Upper lobe of left lung (tissue), 6 donors: ENCODE measurements around the gene RASAL2. TPM values are rescaled to one million over a fixed set of nuclear protein-coding genes. Genes with fewer than 3 reads are reported as not detected.
A peak's percentile ranks its signal among the peaks of the same experiment; 100 is the strongest.

Experiments
- ATAC-seq, 2 donors: fragments of 200-7000 bp; cut with Tn5 transposase; one replicate each; pipeline ENCODE4 v1.9.1; 2022; ENCODE audit warnings: mild to moderate bottlenecking in 2 of 2, moderate library complexity in 2 of 2; ENCODE audit not compliant: low FRiP score in 2 of 2
- DNase-seq, 2 donors: peaks; one replicate each; pipeline ENCODE4 v3.0.0-alpha.2; 2019 to 2020
- H3K27ac ChIP-seq, 4 donors: fragments of 200-600 bp; sonication (generic); one replicate each; pipeline ENCODE4 v1.5.1; 2016 to 2019
- H3K27me3 ChIP-seq, 4 donors: fragments of 200-600 bp; sonication (generic); one replicate each; pipeline ENCODE4 v1.5.1; 2017 to 2019
- H3K36me3 ChIP-seq, 4 donors: fragments of 200-600 bp; sonication (generic); one replicate each; pipeline ENCODE4 v1.5.1; 2016 to 2019
- H3K4me1 ChIP-seq, 4 donors: fragments of 200-600 bp; sonication (generic); one replicate each; pipeline ENCODE4 v1.5.1; 2018 to 2019
- H3K4me3 ChIP-seq, 4 donors: fragments of 200-600 bp; sonication (generic); one replicate each; pipeline ENCODE4 v1.5.1; 2017 to 2019; ENCODE audit warnings: mild to moderate bottlenecking in 2 of 4, moderate library complexity in 1 of 4
- H3K9me3 ChIP-seq, 4 donors: fragments of 200-600 bp; sonication (generic); one replicate each; pipeline ENCODE4 v1.5.1; 2018 to 2019
- CTCF ChIP-seq, 6 experiments: fragments of 450-650 bp in 4 of 6; fragments of 200-600 bp in 2 of 6; sonication (generic) in 2 of 6; IDR thresholded peaks; one replicate each; pipeline ENCODE4 v1.5.1; 2016 to 2019; ENCODE audit warnings: antibody characterized with exemption in 6 of 6
- EP300 ChIP-seq, 4 donors: sonication (generic); formaldehyde crosslinking; IDR thresholded peaks; one replicate each; pipeline ENCODE4 v1.5.1; 2017; ENCODE audit warnings: antibody characterized with exemption in 4 of 4, control low read depth in 2 of 4
- POLR2A ChIP-seq, 4 donors: fragments of 450-650 bp; IDR thresholded peaks; one replicate each; pipeline ENCODE4 v1.5.1; 2016 to 2017; ENCODE audit warnings: antibody characterized with exemption in 4 of 4, mild to moderate bottlenecking in 2 of 4
- POLR2AphosphoS5 ChIP-seq, 2 donors: sonication (generic); formaldehyde crosslinking; IDR thresholded peaks; one replicate each; pipeline ENCODE4 v1.5.1; 2017; ENCODE audit warnings: antibody characterized with exemption in 2 of 2
- WGBS, 2 donors: methylation state at CpG; one replicate each; pipeline ENCODE4 v1.1.5; 2017 to 2018; 5-methylcytosine and 5-hydroxymethylcytosine counted together
- total RNA-seq, 6 donors: library from RNA; depleted of rRNA in 4 of 6; stranded (reverse); fragments of >200 nt in 4 of 6; gene quantifications; one replicate each; pipeline versions ENCODE4 v1.1.0 to v1.2.1, GENCODE V29; 2016 to 2021
- donor health status: DM: no; HTN: no; CAD: no; lungs with moderate emphysema.
- donor health status: DM: no; HTN: yes; CAD: no; lungs with severe emphysema.

The RASAL2 gene
- total RNA-seq, 6 donors from 2014 or later, result 24.7 to 59.0 (median 41.6) TPM

GRCh38 chr1:178055779-178056471 lies 38.0 kb upstream of the RASAL2 start:
- TF ChIP-seq EP300 (IDR thresholded peaks at IDR 0.05), result no peak
- no peak for TF ChIP-seq POLR2A (IDR thresholded peaks at IDR 0.05)
- no peak for TF ChIP-seq POLR2AphosphoS5 (IDR thresholded peaks at IDR 0.05)
- TF ChIP-seq CTCF (IDR thresholded peaks at IDR 0.05), result peak in 1 of 6 experiments; percentile 15
- DNase-seq (peak in 1 of 2 donors; percentile 44), ATAC-seq (peak; percentile 59 to 60)
- WGBS, 2 donors, result 46 to 51% methylated on average over 8 of the region's 8 CpGs
- Histone ChIP-seq H3K27me3 (no peaks in the 10 kb centered on the region), H3K4me3 (no peak overlapping the region), H3K9me3 (no peaks in the 10 kb centered on the region), H3K4me1 (peaks cover 47 to 63% (median 55%) of the 10 kb centered on the region in 4 donors), H3K36me3 (no peaks in the 10 kb centered on the region), H3K27ac (peak overlapping the region; percentile 60 to 77 (median 73))

- 55 to 60% methylated on average over 11 of the region's 11 CpGs for WGBS, 2 donors
- H3K27ac ChIP-seq, result peak overlapping the region; percentile 60 to 77 (median 73)
- DNase-seq, result no peak
- no peaks in the 10 kb centered on the region for H3K9me3 ChIP-seq
- peaks cover 52 to 68% (median 64%) of the 10 kb centered on the region in 4 donors for H3K4me1 ChIP-seq
- no peak overlapping the region for H3K4me3 ChIP-seq
- H3K36me3 ChIP-seq, result no peaks in the 10 kb centered on the region
- ATAC-seq, result peak in 1 of 2 donors; percentile 39
- no peaks in the 10 kb centered on the region for H3K27me3 ChIP-seq
- TF ChIP-seq POLR2AphosphoS5 (IDR thresholded peaks at IDR 0.05) (no peak), POLR2A (IDR thresholded peaks at IDR 0.05) (no peak), CTCF (IDR thresholded peaks at IDR 0.05) (no peak), EP300 (IDR thresholded peaks at IDR 0.05) (no peak)
Measured at GRCh38 chr1:178057141-178057765, 36.7 kb upstream of the RASAL2 start.

- H3K4me1 ChIP-seq, result peaks cover 52 to 65% (median 59%) of the 10 kb centered on the region in 4 donors
Measured at GRCh38 chr1:178057912-178058534, 35.9 kb upstream of the RASAL2 start.

GRCh38 chr1:178060789-178061556 lies 32.9 kb upstream of the RASAL2 start:
- peak overlapping the region; percentile 24 to 69 (median 55) for H3K27ac ChIP-seq
- no peaks in the 10 kb centered on the region for H3K27me3 ChIP-seq
- H3K36me3 ChIP-seq, result no peaks in the 10 kb centered on the region
- no peaks in the 10 kb centered on the region for H3K9me3 ChIP-seq
- DNase-seq (no peak), ATAC-seq (no peak)
- TF ChIP-seq POLR2AphosphoS5 (IDR thresholded peaks at IDR 0.05) (no peak), EP300 (IDR thresholded peaks at IDR 0.05) (no peak), POLR2A (IDR thresholded peaks at IDR 0.05) (no peak), CTCF (IDR thresholded peaks at IDR 0.05) (no peak)
- WGBS, 2 donors, result 65 to 66% methylated on average over 9 of the region's 9 CpGs
- H3K4me1 ChIP-seq, result peaks cover 37 to 48% (median 43%) of the 10 kb centered on the region in 4 donors
- no peak overlapping the region for H3K4me3 ChIP-seq

More at GRCh38 chr1:178057912-178058534, 35.9 kb upstream of the RASAL2 start:
- ATAC-seq (peak in 1 of 2 donors; percentile 64), DNase-seq (peak in 1 of 2 donors; percentile 27)
- H3K36me3 ChIP-seq, result no peaks in the 10 kb centered on the region
- H3K4me3 ChIP-seq, result peak overlapping the region in 1 of 4 donors; percentile 3
- H3K9me3 ChIP-seq, result no peaks in the 10 kb centered on the region
- WGBS, 2 donors, result 49 to 55% methylated on average over 7 of the region's 7 CpGs
- H3K27ac ChIP-seq, result peak overlapping the region; percentile 60 to 77 (median 73)
- no peak for TF ChIP-seq POLR2A (IDR thresholded peaks at IDR 0.05)
- TF ChIP-seq POLR2AphosphoS5 (IDR thresholded peaks at IDR 0.05), result peak; percentile 51 to 55
- peak in 2 of 4 donors; percentile 68 for TF ChIP-seq EP300 (IDR thresholded peaks at IDR 0.05)
- no peaks in the 10 kb centered on the region for H3K27me3 ChIP-seq
